Measurements from ENCODE around the gene TRAPPC3L. TPM values are rescaled to one million over a fixed set of nuclear protein-coding genes. Genes with fewer than 3 reads are reported as not detected.

TRAPPC3L gene
- total RNA-seq, 4 donors from 2014 or later, result not detected

DNA sequence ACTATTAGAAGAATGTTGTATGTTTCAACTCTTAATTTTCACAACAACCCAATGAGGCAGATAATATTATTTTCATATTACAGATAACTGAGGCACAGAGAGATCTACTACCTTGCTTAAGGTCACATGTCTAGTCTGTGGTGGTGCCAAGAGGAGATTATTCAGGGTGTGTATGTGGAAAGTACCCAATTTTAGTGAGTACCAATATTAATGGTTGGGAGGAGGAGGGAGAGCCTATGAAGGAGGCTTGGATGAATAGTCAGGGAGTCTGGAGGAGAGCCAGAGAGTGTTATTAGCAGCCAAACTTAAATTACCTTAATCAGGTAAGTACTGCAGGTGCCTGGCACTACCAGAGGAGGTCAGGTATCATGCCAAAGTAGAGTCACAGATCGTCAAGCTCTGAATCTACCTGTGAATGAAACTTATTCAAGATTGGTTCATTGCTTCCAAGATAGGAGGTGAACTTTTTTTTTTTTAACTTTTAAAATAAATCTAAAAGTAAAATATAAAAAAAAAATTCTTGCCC, 95.2 kb downstream of the TRAPPC3L start:
- Histone ChIP-seq H3K27ac (no peak overlapping the region), H3K9me3 (no peaks in the 10 kb centered on the region), H3K4me3 (no peak overlapping the region), H3K4me1 (no peaks in the 10 kb centered on the region), H3K36me3 (no peaks in the 10 kb centered on the region), H3K27me3 (no peaks in the 10 kb centered on the region)
- DNase-seq, result no peak
- TF ChIP-seq, protein P1, sequence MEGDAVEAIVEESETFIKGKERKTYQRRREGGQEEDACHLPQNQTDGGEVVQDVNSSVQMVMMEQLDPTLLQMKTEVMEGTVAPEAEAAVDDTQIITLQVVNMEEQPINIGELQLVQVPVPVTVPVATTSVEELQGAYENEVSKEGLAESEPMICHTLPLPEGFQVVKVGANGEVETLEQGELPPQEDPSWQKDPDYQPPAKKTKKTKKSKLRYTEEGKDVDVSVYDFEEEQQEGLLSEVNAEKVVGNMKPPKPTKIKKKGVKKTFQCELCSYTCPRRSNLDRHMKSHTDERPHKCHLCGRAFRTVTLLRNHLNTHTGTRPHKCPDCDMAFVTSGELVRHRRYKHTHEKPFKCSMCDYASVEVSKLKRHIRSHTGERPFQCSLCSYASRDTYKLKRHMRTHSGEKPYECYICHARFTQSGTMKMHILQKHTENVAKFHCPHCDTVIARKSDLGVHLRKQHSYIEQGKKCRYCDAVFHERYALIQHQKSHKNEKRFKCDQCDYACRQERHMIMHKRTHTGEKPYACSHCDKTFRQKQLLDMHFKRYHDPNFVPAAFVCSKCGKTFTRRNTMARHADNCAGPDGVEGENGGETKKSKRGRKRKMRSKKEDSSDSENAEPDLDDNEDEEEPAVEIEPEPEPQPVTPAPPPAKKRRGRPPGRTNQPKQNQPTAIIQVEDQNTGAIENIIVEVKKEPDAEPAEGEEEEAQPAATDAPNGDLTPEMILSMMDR (IDR thresholded peaks at IDR 0.05), result no peak
- TF ChIP-seq POLR2A (IDR thresholded peaks at IDR 0.05), result no peak

DNA sequence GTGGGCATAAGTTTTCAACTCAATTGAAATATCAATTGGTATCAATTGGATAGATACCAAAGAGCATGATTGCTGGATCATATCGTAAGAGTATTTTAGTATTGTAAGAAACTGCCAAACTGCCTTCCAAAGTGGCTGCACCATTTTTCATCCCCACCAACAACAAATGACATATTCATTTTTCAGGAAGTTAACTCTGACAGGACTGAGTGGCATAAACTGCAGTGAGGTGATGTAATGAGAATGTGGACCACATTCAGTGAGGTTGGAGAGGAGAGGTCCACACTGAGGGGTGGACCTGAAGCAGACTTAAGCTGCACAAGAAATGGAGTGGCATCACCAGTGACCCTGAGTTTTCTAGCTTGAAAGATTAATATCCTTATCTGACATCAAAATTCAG, 95.9 kb downstream of the TRAPPC3L start:
- H3K9me3 ChIP-seq, result no peaks in the 10 kb centered on the region
- H3K27me3 ChIP-seq, result no peaks in the 10 kb centered on the region

DNA sequence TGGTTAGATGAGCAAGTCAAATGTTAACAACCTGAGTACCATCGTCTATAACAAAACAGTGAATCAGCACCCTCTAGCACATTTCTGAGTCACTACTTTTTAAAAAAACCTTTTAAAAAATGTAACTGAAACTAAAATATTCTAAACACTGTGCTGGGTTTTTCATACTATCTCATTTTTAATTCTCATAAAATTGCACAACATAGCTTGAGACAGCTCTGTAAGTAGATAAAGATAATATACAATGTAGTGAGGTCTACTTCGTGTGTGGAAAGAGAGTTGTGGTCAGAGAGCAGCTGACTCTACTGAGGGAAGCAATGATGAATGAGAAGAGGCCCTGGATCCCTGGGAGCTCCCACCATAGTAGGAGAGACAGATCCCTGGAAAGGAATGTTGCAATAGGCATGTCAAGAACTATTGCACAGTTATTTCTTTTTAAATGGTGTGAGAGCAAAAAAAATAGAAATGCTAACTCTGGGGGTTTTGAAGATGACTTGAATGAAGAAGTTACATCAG, 97.9 kb downstream of the TRAPPC3L start:
- Histone ChIP-seq H3K36me3 (no peaks in the 10 kb centered on the region), H3K4me3 (no peak overlapping the region), H3K27ac (no peak overlapping the region), H3K9me3 (no peaks in the 10 kb centered on the region), H3K27me3 (no peaks in the 10 kb centered on the region), H3K4me1 (peaks cover 0 to 3% (median 0%) of the 10 kb centered on the region in 4 donors)
- no peak for TF ChIP-seq POLR2A (IDR thresholded peaks at IDR 0.05)
- TF ChIP-seq, protein P1 (IDR thresholded peaks at IDR 0.05), result no peak
- no peak for DNase-seq

More for the DNA sequence above, 95.9 kb downstream of the TRAPPC3L start:
- DNase-seq, result no peak
- TF ChIP-seq, protein P1 (IDR thresholded peaks at IDR 0.05), result no peak
- TF ChIP-seq POLR2A (IDR thresholded peaks at IDR 0.05), result no peak
- Histone ChIP-seq H3K4me3 (no peak overlapping the region), H3K27ac (no peak overlapping the region), H3K4me1 (no peaks in the 10 kb centered on the region), H3K36me3 (no peaks in the 10 kb centered on the region)

DNA sequence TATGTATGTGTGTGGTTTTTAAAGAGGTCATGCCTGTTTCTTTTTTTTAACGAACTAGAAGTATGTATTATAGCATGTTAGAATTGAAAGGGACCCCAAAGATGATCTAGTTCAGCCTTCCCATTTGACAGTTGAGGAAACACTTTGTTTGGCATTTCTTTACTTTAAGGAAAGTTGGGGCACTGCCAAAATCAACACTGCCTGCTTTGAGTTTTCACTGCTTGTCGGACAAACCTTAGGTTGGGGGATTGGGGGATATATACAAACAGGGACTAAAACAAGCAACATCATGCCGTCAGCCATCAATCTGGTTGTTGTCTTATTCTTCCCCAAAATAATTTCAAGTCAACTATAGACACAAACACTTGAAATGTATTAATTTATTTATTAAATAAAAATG, 98.4 kb downstream of the TRAPPC3L start:
- no peaks in the 10 kb centered on the region for H3K27me3 ChIP-seq

DNA sequence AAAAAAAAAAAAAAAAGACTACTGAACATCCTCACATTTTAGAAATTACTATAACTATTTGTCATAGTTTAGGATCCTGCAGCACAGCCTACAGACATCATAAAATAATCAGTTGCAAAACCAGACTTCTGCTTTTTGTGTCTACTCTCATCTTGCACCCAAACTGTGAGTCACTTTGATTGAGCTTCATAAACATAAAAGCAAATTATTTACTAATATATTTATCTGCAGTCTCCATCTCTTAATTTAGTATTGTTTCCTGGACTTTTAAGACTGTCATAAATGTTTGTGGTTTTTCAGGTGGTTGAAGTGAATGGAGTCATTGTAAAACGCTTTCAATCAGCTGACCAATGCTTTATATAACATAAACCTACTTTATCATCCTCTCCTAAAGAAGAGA, 99.1 kb downstream of the TRAPPC3L start:
- H3K4me3 ChIP-seq, result no peak overlapping the region
- H3K9me3 ChIP-seq, result no peaks in the 10 kb centered on the region
- H3K4me1 ChIP-seq, result peaks cover 0 to 3% (median 0%) of the 10 kb centered on the region in 4 donors
- H3K36me3 ChIP-seq, result no peaks in the 10 kb centered on the region
- TF ChIP-seq, protein P1 (IDR thresholded peaks at IDR 0.05), result no peak
- no peak for TF ChIP-seq POLR2A (IDR thresholded peaks at IDR 0.05)
- H3K27me3 ChIP-seq, result no peaks in the 10 kb centered on the region
- H3K27ac ChIP-seq, result no peak overlapping the region
- DNase-seq, result no peak

More for the DNA sequence above, 98.4 kb downstream of the TRAPPC3L start:
- TF ChIP-seq, protein P1 (IDR thresholded peaks at IDR 0.05), result no peak
- no peak for TF ChIP-seq POLR2A (IDR thresholded peaks at IDR 0.05)
- DNase-seq, result no peak
- Histone ChIP-seq H3K4me1 (peaks cover 0 to 3% (median 0%) of the 10 kb centered on the region in 4 donors), H3K9me3 (no peaks in the 10 kb centered on the region), H3K36me3 (no peaks in the 10 kb centered on the region), H3K4me3 (no peak overlapping the region), H3K27ac (no peak overlapping the region)
